ENCODE data around the gene SIM2. TPM values are rescaled to one million over a fixed set of nuclear protein-coding genes. Genes with fewer than 3 reads are reported as not detected.

The SIM2 gene
- total and polyA plus RNA-seq, 4 experiments from 2014 or later, result 0.05 to 0.07 TPM; not detected in 2

DNA sequence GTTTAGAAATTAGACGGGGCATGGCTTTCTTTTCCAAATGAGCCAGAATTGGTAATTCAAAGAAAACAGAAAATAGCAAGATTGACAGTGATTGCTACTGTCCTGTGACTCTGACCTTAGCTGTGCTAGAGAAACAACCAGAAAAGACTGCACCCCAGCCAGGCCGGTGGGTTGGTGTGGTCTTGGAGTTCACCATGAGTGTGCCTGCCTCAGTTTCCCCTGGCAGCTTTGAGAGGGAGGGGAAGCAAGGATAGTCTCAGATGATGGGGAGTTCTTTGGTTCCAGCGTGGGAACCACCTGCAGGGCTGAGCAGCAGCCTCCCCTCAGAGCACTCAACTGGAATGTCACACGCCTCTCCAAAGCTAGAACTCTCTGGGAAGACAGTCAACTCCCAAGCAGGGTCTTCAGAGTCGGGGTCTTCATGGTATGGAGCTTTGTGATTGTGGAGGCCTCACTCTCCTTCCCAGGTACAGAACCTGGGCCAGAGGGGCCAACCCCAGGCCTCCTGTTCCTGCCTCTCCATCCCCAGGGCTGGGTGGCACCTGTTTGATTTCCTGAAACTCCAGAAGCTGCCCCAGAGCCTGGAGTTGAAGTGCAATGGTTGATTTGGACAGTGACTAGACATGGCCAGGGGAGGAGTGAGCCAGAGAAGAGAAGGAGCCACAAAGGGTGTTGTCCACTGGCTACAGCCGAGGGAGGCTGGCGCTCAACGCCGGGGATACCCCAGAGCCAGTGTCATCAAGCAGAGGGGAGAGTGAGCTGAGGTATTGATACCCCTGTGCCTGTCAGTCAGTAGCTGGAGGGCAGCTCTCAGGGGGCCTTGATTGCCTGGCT, 35.7 kb downstream of the SIM2 start:
- CTCF ChIA-PET (ENCODE audit: partially characterized antibody), result interaction anchor here (0.6 kb wide), 1 partner anchor 18 kb away, joined by 3 read pairs; no protein-coding TSS in a partner anchor
- POLR2A ChIA-PET (ENCODE audit: partially characterized antibody), result no interaction called here
- no peak overlapping the region for H3K27ac Mint-ChIP-seq
- no peaks in the 10 kb centered on the region for H3K36me3 Mint-ChIP-seq
- Histone ChIP-seq H3K4me1 (ENCODE audit: insufficient read depth, low read length) (no peaks in the 10 kb centered on the region), H3K27me3 (ENCODE audit: insufficient read depth, low read length) (no peaks in the 10 kb centered on the region), H3K4me3 (ENCODE audit: low read length in 2 of 2) (no peak overlapping the region), H3K36me3 (ENCODE audit: insufficient read depth, low read length) (no peaks in the 10 kb centered on the region), H3K27ac (ENCODE audit: low read depth, low read length) (no peak overlapping the region), H3K9me3 (ENCODE audit: control insufficient read depth in 1 of 2, low read length in 2 of 2) (no peaks in the 10 kb centered on the region)
- H3K4me1 Mint-ChIP-seq, result no peaks in the 10 kb centered on the region
- H3K9me3 Mint-ChIP-seq, result peaks cover 0 to 3% (median 0%) of the 10 kb centered on the region in 8 donors
- no peak overlapping the region for H3K4me3 Mint-ChIP-seq
- peaks cover 8 to 17% of the 10 kb centered on the region in 2 donors for H3K27me3 Mint-ChIP-seq
- DNase-seq, result no peak
- intact Hi-C loops (cut with micrococcal nuclease), result no loop called here

DNA sequence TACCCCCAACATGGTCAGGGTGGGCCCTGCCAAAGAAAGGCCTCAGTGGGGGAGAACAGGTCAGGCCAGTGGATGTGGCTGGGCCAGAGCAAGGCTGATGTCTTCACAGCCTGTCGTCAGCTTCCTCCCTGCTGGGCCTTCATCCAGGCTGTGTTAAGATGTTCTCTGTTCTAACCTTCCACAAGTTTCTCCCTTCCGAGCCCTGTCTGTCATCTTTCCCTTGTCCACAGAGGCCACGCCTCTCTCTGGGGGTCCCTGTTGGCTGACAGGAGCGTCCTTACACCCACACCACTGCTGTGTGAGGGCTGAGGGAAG, 36.2 kb downstream of the SIM2 start:
- no peaks in the 10 kb centered on the region for H3K27me3 ChIP-seq (ENCODE audit: insufficient read depth, low read length)
- intact Hi-C loops (cut with micrococcal nuclease), result no loop called here
- Mint-ChIP-seq H3K36me3 (no peaks in the 10 kb centered on the region), H3K27ac (no peak overlapping the region), H3K27me3 (peaks cover 6 to 14% of the 10 kb centered on the region in 2 donors), H3K4me1 (no peaks in the 10 kb centered on the region), H3K4me3 (no peak overlapping the region), H3K9me3 (peaks cover 0 to 3% (median 0%) of the 10 kb centered on the region in 8 donors)
- DNase-seq, result no peak
- ChIA-PET POLR2A (ENCODE audit: partially characterized antibody) (no interaction called here), CTCF (ENCODE audit: partially characterized antibody) (no interaction called here)
- no peak overlapping the region for H3K27ac ChIP-seq (ENCODE audit: low read depth, low read length)
- H3K36me3 ChIP-seq (ENCODE audit: insufficient read depth, low read length), result no peaks in the 10 kb centered on the region
- H3K4me3 ChIP-seq (ENCODE audit: low read length in 2 of 2), result no peak overlapping the region
- no peaks in the 10 kb centered on the region for H3K4me1 ChIP-seq (ENCODE audit: insufficient read depth, low read length)
- H3K9me3 ChIP-seq (ENCODE audit: control insufficient read depth in 1 of 2, low read length in 2 of 2), result no peaks in the 10 kb centered on the region

DNA sequence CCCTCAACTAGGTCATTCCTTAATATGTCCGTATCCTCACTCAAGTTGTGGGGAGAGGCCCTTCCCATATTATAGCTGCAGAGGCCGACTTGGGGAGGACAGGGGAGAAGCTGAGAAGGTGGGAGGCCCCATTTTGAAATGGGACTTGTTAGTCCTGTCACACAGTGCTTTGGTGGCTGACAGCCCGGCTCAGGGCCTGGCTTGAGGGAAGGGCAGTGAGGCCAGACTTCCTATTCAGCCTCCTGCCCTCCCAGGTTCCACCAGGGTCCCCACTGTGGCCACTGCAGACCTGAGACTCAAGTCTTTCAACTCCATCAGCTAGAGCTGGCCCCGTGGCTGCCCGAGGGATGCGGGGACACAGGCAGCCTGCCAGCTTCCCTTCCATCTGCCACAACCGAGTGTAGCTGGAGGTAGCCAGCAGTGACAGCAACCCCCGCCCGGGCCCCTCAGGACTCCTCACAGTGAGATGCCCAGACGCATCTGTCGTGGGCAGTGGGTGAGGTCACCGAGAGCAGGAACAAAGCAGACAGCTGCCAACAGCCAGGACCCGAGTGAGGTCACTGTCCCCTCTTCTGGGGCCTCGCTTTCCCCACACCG, 36.9 kb downstream of the SIM2 start:
- Histone ChIP-seq H3K27me3 (ENCODE audit: insufficient read depth, low read length) (no peaks in the 10 kb centered on the region), H3K36me3 (ENCODE audit: insufficient read depth, low read length) (no peaks in the 10 kb centered on the region), H3K4me3 (ENCODE audit: low read length in 2 of 2) (no peak overlapping the region), H3K9me3 (ENCODE audit: control insufficient read depth in 1 of 2, low read length in 2 of 2) (no peaks in the 10 kb centered on the region), H3K4me1 (ENCODE audit: insufficient read depth, low read length) (no peaks in the 10 kb centered on the region), H3K27ac (ENCODE audit: low read depth, low read length) (no peak overlapping the region)
- Mint-ChIP-seq H3K36me3 (no peaks in the 10 kb centered on the region), H3K27me3 (peaks cover 6 to 13% of the 10 kb centered on the region in 2 donors), H3K27ac (no peak overlapping the region), H3K4me3 (no peak overlapping the region), H3K4me1 (no peaks in the 10 kb centered on the region), H3K9me3 (peaks cover 0 to 3% (median 0%) of the 10 kb centered on the region in 8 donors)
- ChIA-PET CTCF (ENCODE audit: partially characterized antibody) (no interaction called here), POLR2A (ENCODE audit: partially characterized antibody) (no interaction called here)
- no peak for DNase-seq
- intact Hi-C loops (cut with micrococcal nuclease), result no loop called here

DNA sequence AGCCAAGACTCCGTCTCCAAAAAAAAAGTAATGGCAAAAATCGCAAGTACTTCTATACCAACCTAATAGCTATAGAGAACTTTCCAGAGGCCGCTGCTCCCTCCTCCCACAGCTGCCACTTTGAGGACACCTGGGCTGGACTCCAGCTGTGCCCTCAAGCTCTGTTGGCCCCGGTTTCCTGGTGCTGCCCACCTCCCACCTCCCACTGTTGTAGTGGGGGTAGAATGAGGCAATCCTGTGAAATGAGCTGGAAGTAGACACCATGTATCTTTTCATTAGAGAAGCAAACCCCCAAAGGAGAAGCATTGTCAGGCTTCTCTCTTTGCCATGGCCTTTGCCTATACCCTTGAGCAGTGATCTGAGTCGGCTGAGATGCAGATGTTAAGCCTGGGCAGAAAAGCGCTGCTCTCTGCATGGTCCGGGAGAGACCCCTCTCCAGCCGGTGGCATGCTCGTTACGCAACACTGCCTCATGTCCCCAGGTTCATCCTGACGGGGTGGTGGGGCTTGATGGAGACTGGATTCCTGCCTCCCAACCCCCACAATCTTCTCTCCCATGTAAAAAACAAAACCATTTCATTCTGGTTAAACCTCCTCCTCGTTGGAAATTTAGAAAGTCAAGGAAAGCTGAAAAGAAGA, 39.7 kb downstream of the SIM2 start:
- POLR2A ChIA-PET (ENCODE audit: partially characterized antibody), result no interaction called here
- Histone ChIP-seq H3K4me1 (ENCODE audit: insufficient read depth, low read length) (no peaks in the 10 kb centered on the region), H3K9me3 (ENCODE audit: control insufficient read depth in 1 of 2, low read length in 2 of 2) (no peaks in the 10 kb centered on the region), H3K27ac (ENCODE audit: low read depth, low read length) (no peak overlapping the region), H3K27me3 (ENCODE audit: insufficient read depth, low read length) (no peaks in the 10 kb centered on the region), H3K36me3 (ENCODE audit: insufficient read depth, low read length) (no peaks in the 10 kb centered on the region), H3K4me3 (ENCODE audit: low read length in 2 of 2) (no peak overlapping the region)
- Mint-ChIP-seq H3K9me3 (peaks cover 0 to 3% (median 0%) of the 10 kb centered on the region in 8 donors), H3K4me3 (no peak overlapping the region), H3K27ac (no peak overlapping the region), H3K36me3 (no peaks in the 10 kb centered on the region), H3K27me3 (peaks cover 7 to 10% of the 10 kb centered on the region in 2 donors), H3K4me1 (no peaks in the 10 kb centered on the region)
- CTCF ChIA-PET (ENCODE audit: partially characterized antibody), result interaction anchor here (1.4 kb wide), 1 partner anchor 8 kb away, joined by 3 read pairs; no protein-coding TSS in a partner anchor
- DNase-seq, result no peak
- intact Hi-C loops (cut with micrococcal nuclease), result no loop called here

DNA sequence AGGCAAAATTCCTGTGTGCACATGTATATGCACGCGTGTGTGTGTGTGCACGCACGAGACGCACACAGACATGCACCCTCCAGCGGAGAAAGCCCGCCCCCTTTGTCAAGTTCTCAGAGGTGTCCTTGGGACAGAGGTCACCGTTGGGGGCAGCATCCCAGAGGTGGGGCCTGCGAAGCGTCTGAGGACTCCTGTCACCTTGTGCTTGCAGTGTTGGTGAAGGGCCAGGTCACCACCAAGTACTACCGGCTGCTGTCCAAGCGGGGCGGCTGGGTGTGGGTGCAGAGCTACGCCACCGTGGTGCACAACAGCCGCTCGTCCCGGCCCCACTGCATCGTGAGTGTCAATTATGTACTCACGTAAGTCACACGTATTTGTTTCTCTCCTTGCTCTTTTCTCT, 42.6 kb downstream of the SIM2 start:
- no peaks in the 10 kb centered on the region for H3K9me3 Mint-ChIP-seq
- peaks cover 0 to 2% (median 1%) of the 10 kb centered on the region in 4 donors for H3K4me1 Mint-ChIP-seq
- no peaks in the 10 kb centered on the region for H3K36me3 Mint-ChIP-seq
- Histone ChIP-seq H3K27ac (ENCODE audit: low read depth, low read length) (no peak overlapping the region), H3K36me3 (ENCODE audit: insufficient read depth, low read length) (no peaks in the 10 kb centered on the region), H3K9me3 (ENCODE audit: control insufficient read depth in 1 of 2, low read length in 2 of 2) (no peaks in the 10 kb centered on the region), H3K27me3 (ENCODE audit: insufficient read depth, low read length) (no peaks in the 10 kb centered on the region), H3K4me3 (ENCODE audit: low read length in 2 of 2) (no peak overlapping the region), H3K4me1 (ENCODE audit: insufficient read depth, low read length) (no peaks in the 10 kb centered on the region)
- POLR2A ChIA-PET (ENCODE audit: partially characterized antibody), result no interaction called here
- CTCF ChIA-PET (ENCODE audit: partially characterized antibody), result no interaction called here
- no peak overlapping the region for H3K4me3 Mint-ChIP-seq
- DNase-seq, result no peak
- no peak overlapping the region for H3K27ac Mint-ChIP-seq
- peaks cover 12 to 14% of the 10 kb centered on the region in 2 donors for H3K27me3 Mint-ChIP-seq
- intact Hi-C loops (cut with micrococcal nuclease), result no loop called here

DNA sequence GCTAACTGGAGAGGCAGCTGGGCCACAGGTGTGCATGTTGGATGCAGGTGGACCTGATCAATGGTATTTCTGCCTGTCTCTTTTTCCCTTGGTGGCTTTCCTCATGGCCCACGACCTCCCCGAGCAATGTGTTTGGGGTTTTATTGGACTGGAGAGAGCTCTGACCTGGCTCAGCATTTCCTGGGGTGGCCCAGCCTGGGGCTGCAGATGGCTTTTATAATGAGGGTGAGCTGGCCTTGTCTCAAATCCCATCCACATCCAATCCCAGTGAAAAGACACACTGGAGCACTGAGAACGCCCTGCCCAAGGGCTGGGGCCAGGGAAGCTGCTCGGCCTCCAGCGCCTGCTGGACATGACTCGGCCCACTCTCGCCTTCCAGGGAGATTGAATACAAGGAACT, 44.1 kb downstream of the SIM2 start:
- Histone ChIP-seq H3K4me1 (ENCODE audit: insufficient read depth, low read length) (peaks cover 6% of the 10 kb centered on the region), H3K27me3 (ENCODE audit: insufficient read depth, low read length) (no peaks in the 10 kb centered on the region), H3K9me3 (ENCODE audit: control insufficient read depth in 1 of 2, low read length in 2 of 2) (no peaks in the 10 kb centered on the region), H3K27ac (ENCODE audit: low read depth, low read length) (no peak overlapping the region), H3K36me3 (ENCODE audit: insufficient read depth, low read length) (no peaks in the 10 kb centered on the region), H3K4me3 (ENCODE audit: low read length in 2 of 2) (no peak overlapping the region)
- ChIA-PET CTCF (ENCODE audit: partially characterized antibody) (no interaction called here), POLR2A (ENCODE audit: partially characterized antibody) (no interaction called here)
- intact Hi-C loops (cut with micrococcal nuclease), result no loop called here
- Mint-ChIP-seq H3K9me3 (no peaks in the 10 kb centered on the region), H3K27me3 (peaks cover 17 to 22% of the 10 kb centered on the region in 2 donors), H3K4me1 (peaks cover 1 to 11% (median 7%) of the 10 kb centered on the region in 4 donors), H3K27ac (peak overlapping the region in 1 of 7 donors; percentile 52), H3K36me3 (no peaks in the 10 kb centered on the region), H3K4me3 (no peak overlapping the region)
- no peak for DNase-seq

DNA sequence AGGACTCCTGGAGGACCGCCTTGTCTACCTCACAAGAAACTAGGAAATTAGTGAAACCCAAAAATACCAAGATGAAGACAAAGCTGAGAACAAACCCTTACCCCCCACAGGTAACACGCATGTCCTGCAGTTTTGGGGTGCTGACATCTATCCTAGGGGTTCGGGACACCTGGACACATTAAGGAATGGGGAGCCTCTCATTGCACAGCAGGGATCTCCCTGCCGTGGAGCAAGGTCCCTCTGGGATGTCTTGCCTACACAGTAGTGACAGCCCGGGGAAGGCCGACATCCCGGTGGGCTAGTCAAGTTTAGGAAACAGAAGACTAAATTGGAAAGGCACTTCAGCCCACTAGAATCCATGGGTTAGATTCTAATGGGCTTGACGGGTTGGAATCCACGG, 44.5 kb downstream of the SIM2 start:
- H3K36me3 ChIP-seq (ENCODE audit: insufficient read depth, low read length), result no peaks in the 10 kb centered on the region
- POLR2A ChIA-PET (ENCODE audit: partially characterized antibody), result no interaction called here
- H3K4me1 Mint-ChIP-seq, result peaks cover 3 to 14% (median 9%) of the 10 kb centered on the region in 4 donors
- CTCF ChIA-PET (ENCODE audit: partially characterized antibody), result no interaction called here
- no peak overlapping the region for H3K4me3 Mint-ChIP-seq
- intact Hi-C loops (cut with micrococcal nuclease), result no loop called here
- peaks cover 20 to 24% of the 10 kb centered on the region in 2 donors for H3K27me3 Mint-ChIP-seq
- H3K27me3 ChIP-seq (ENCODE audit: insufficient read depth, low read length), result no peaks in the 10 kb centered on the region
- no peak overlapping the region for H3K27ac Mint-ChIP-seq
- H3K36me3 Mint-ChIP-seq, result no peaks in the 10 kb centered on the region
- no peak overlapping the region for H3K27ac ChIP-seq (ENCODE audit: low read depth, low read length)
- no peaks in the 10 kb centered on the region for H3K9me3 ChIP-seq (ENCODE audit: control insufficient read depth in 1 of 2, low read length in 2 of 2)
- H3K4me1 ChIP-seq (ENCODE audit: insufficient read depth, low read length), result peaks cover 6% of the 10 kb centered on the region
- no peak for DNase-seq
- H3K4me3 ChIP-seq (ENCODE audit: low read length in 2 of 2), result no peak overlapping the region
- no peaks in the 10 kb centered on the region for H3K9me3 Mint-ChIP-seq

Data from CD4-positive, alpha-beta memory T cell (primary cell).